Osteocyte (in vitro differentiated cells): ENCODE data around the gene CCDC187. TPM values are rescaled to one million over a fixed set of nuclear protein-coding genes. Genes with fewer than 3 reads are reported as not detected.

ENCODE experiments used
- DNase-seq: peaks from one replicate; pipeline ENCODE4 v3.0.0; 2021; ENCODE audit warnings: mixed read lengths; ENCODE audit not compliant: unreplicated experiment; ENCODE audit errors: extremely low spot score
- H3K27ac Mint-ChIP-seq: one replicate; pipeline ENCODE4 v1.8.0; 2021; ENCODE audit warnings: mild to moderate bottlenecking, mixed read lengths; ENCODE audit not compliant: unreplicated experiment
- H3K27me3 Mint-ChIP-seq: one replicate; pipeline ENCODE4 v1.8.0; 2021; ENCODE audit warnings: mixed read lengths; ENCODE audit not compliant: unreplicated experiment
- H3K36me3 Mint-ChIP-seq: one replicate; pipeline ENCODE4 v1.8.0; 2021; ENCODE audit warnings: mixed read lengths; ENCODE audit not compliant: unreplicated experiment
- H3K4me1 Mint-ChIP-seq: one replicate; pipeline ENCODE4 v1.8.0; 2021; ENCODE audit warnings: mixed read lengths; ENCODE audit not compliant: unreplicated experiment
- H3K4me3 Mint-ChIP-seq: one replicate; pipeline ENCODE4 v1.8.0; 2021; ENCODE audit warnings: mild to moderate bottlenecking, moderate library complexity, mixed read lengths; ENCODE audit not compliant: unreplicated experiment
- H3K9me3 Mint-ChIP-seq: one replicate; pipeline ENCODE4 v1.8.0; 2021; ENCODE audit warnings: mixed read lengths; ENCODE audit not compliant: unreplicated experiment
- total RNA-seq: library from RNA; stranded (reverse); gene quantifications from 2 replicates; pipeline ENCODE4 v1.2.1, GENCODE V29; 2021
- TF ChIP-seq, protein P1 (sequence below): fragments of 200-600 bp; sonication (generic); IDR thresholded peaks from 2 replicates; pipeline ENCODE4 v1.5.0; 2021; ENCODE audit warnings: antibody characterized with exemption, mild to moderate bottlenecking, moderate library complexity

Gene CCDC187
- total RNA-seq, 1 donor from 2014 or later, result not detected

GRCh38 chr9:136278221-136278620, 25.7 kb downstream of the CCDC187 start:
- DNase-seq, result no peak
- Mint-ChIP-seq H3K27me3 (peaks cover 21% of the 10 kb centered on the region), H3K4me3 (no peak overlapping the region), H3K9me3 (no peaks in the 10 kb centered on the region), H3K4me1 (no peaks in the 10 kb centered on the region), H3K36me3 (no peaks in the 10 kb centered on the region), H3K27ac (no peak overlapping the region)
- TF ChIP-seq, protein P1, sequence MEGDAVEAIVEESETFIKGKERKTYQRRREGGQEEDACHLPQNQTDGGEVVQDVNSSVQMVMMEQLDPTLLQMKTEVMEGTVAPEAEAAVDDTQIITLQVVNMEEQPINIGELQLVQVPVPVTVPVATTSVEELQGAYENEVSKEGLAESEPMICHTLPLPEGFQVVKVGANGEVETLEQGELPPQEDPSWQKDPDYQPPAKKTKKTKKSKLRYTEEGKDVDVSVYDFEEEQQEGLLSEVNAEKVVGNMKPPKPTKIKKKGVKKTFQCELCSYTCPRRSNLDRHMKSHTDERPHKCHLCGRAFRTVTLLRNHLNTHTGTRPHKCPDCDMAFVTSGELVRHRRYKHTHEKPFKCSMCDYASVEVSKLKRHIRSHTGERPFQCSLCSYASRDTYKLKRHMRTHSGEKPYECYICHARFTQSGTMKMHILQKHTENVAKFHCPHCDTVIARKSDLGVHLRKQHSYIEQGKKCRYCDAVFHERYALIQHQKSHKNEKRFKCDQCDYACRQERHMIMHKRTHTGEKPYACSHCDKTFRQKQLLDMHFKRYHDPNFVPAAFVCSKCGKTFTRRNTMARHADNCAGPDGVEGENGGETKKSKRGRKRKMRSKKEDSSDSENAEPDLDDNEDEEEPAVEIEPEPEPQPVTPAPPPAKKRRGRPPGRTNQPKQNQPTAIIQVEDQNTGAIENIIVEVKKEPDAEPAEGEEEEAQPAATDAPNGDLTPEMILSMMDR, result no peak

DNA sequence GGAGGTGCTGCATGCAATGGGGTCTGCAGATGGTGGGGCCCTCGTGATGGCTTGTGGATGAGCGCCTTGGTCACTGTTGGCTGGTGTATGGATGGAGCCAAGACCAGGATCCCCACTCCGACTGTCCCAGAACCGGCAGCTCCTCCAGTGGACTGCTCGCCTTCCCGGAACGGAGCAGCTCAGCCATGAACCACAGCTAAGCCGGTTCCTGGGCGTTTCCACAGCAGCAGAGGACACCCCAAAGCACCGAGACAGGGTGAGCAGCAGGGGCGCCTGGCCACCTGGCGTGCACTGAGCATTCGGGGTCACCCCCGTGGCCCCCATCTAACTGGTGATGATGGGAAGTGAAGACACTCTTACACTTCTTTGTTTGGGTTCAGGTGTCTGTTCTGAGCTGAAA, 26.1 kb downstream of the CCDC187 start:
- TF ChIP-seq, protein P1, result no peak
- no peaks in the 10 kb centered on the region for H3K36me3 Mint-ChIP-seq
- H3K27me3 Mint-ChIP-seq, result peaks cover 26% of the 10 kb centered on the region
- no peaks in the 10 kb centered on the region for H3K4me1 Mint-ChIP-seq
- DNase-seq, result no peak
- H3K4me3 Mint-ChIP-seq, result no peak overlapping the region
- no peaks in the 10 kb centered on the region for H3K9me3 Mint-ChIP-seq
- H3K27ac Mint-ChIP-seq, result no peak overlapping the region

- H3K27ac Mint-ChIP-seq, result no peak overlapping the region
- H3K36me3 Mint-ChIP-seq, result no peaks in the 10 kb centered on the region
- no peaks in the 10 kb centered on the region for H3K4me1 Mint-ChIP-seq
- peaks cover 31% of the 10 kb centered on the region for H3K27me3 Mint-ChIP-seq
- no peaks in the 10 kb centered on the region for H3K9me3 Mint-ChIP-seq
- TF ChIP-seq, protein P1, result no peak
- no peak overlapping the region for H3K4me3 Mint-ChIP-seq
- DNase-seq, result no peak
Observed at GRCh38 chr9:136276716-136277115, 27.2 kb downstream of the CCDC187 start.

DNA sequence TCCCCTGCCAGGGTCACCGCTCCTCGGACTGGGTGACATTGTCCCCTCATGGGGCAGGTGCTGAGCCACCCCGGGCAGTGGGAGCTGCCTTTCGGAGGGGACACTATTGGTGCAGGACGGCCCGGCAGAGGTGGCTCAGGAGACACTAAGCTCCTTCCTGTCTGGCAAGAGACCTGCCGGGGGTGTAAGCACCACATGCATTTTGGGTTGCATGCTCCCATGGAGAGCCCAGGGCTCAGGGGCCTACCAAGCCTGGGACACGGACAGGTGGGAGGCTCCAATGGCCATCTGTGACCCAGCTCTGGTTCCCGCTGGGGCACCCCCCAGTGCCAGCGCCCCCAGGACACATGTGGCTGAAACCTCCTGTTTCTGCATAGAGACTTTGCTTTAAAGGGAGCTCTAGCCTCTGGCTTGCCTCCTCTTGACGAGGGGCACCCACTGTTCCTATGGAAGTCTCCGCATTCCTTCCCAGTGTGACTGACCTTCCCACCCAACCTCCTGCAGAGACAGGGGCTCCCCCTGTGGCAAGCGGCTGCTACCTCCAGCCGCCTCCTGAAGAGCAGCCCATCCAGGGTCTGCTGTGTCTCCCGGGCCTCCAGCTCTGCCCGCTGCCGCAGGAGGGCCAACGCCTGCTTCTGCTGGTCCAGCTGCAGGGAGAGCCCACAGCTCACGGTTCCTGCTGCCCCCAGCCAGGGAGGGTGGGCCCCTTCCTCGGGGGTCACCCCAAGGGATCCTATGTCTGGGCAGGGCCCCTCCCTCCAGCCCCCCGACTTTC, 28.1 kb downstream of the CCDC187 start:
- DNase-seq, result no peak
- Mint-ChIP-seq H3K9me3 (no peaks in the 10 kb centered on the region), H3K4me3 (no peak overlapping the region), H3K27ac (no peak overlapping the region), H3K36me3 (no peaks in the 10 kb centered on the region), H3K27me3 (peaks cover 34% of the 10 kb centered on the region), H3K4me1 (no peaks in the 10 kb centered on the region)
- TF ChIP-seq, protein P1, result no peak

DNA sequence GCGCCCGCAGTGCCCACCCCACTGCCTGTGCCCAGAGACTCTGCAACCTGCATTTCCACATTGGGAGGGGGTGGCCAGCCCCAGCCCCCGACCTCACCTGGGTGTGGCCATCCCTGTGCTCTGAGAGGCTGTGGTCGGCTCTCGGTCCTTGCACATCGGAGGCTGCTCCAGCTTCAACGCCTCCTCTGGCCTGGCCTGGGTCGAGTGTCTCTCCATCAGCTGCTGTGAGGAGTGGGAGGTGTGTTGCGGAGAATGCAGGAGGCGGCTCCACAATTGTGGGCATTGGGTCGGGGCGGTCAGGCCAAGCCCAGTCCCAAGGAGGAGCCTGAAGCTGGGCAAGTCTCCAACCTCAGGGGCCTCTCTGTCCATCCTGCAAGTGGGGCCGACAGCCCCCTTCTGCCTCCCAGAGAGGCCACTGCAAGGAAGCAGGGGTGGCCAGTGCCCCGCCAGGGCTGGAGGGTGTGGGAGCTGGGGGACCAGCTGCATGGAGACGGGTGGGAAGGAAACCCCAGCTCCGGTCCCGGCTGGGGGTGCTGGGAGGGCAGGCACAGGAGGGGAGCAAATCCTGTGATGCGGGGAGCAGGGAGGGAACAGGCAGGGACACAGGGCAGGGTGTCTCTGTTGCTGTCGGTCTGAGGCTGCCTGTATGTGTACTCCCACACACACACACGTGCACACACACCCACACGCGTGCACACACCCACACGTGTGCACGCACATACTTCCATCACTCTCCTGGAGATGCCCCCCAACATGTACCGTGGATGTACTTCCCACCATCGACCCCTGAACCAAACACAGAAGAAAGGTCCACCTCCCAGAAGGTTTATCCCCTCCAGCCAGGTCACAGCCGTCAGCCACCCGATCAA, 28.9 kb downstream of the CCDC187 start:
- Mint-ChIP-seq H3K27ac (no peak overlapping the region), H3K27me3 (peaks cover 39% of the 10 kb centered on the region), H3K36me3 (no peaks in the 10 kb centered on the region), H3K9me3 (no peaks in the 10 kb centered on the region), H3K4me3 (no peak overlapping the region), H3K4me1 (no peaks in the 10 kb centered on the region)
- DNase-seq, result no peak
- TF ChIP-seq, protein P1, result no peak
